GM12891 (cell line): ENCODE data around the gene STK11.

ENCODE experiments used
- POLR2A ChIP-seq: IDR thresholded peaks from 2 replicates; pipeline ENCODE4 v1.6.1; 2011; ENCODE audit warnings: low read depth, low read length, control low read depth
- POLR2AphosphoS5 ChIP-seq: IDR thresholded peaks from 2 replicates; pipeline ENCODE4 v1.6.1; 2011; ENCODE audit warnings: low read depth, low read length, control low read depth
- POU2F2 ChIP-seq: IDR thresholded peaks from 2 replicates; pipeline ENCODE4 v1.6.1; 2011; ENCODE audit warnings: low read depth, mild to moderate bottlenecking, control low read depth, low read length, moderate library complexity

DNA sequence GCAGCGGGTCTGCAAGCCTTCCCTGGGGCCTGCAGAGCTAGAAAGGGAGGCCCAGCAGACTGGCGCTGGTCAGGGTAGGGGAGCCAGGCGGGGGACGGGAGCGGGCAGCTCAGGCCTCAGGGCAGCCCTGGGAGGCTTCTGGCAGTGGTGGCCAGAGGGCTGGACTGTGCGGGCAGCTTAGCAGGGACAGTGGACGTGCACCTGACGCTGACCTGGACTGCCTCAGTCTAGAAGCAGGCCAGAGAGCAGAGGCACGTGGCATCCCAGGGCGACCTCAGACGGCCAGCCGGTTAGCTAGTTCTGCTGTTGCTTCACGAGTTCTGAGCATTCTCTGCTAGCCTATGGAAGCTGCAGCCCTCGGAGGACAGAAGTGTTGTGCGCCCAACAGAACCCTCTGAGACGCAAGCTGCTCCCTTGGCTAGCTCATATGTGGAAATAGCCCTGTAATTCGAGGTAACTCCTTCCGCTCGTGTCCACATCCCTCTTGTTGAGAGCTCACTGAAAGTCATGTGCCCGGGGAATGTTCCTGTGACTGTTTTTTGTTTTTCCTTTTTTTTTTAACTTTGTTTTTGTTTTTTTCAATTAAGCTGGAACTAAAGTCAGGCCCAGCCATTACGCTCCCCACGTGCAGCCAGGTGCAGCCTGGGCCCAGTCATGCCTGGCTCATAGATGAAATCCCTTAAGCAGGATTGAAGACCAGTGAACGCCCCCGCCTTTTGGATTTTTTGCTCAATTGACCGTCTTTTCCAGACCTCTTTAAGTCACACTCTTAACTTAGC is 67.9 kb downstream of the STK11 start:
- TF ChIP-seq POLR2A: peak; percentile 87
- peak; percentile 94 for TF ChIP-seq POLR2AphosphoS5
- no peak for TF ChIP-seq POU2F2
